A204.1 (cell line): ENCODE data around the gene LGALS3BP.
"Not testable (repeated sequence)": the region's sequence is repeated elsewhere in the genome, so short reads cannot be mapped to it uniquely, and the experiment has no call there.

Experiments
- FAIRE-seq: peaks from 2 replicates; lab custom pipeline; 2012; peaks lifted over from hg19 to GRCh38; lab: Jason Lieb, UNC

LGALS3BP gene

GRCh38 chr17:78962984-78963348 lies 16.8 kb downstream of the LGALS3BP start:
- not testable (repeated sequence) for FAIRE-seq

GRCh38 chr17:78962345-78962983 lies 17.3 kb downstream of the LGALS3BP start:
- no peak for FAIRE-seq

GRCh38 chr17:78961571-78961970 lies 18.2 kb downstream of the LGALS3BP start:
- FAIRE-seq: no peak

GRCh38 chr17:78960928-78961327 lies 18.8 kb downstream of the LGALS3BP start:
- FAIRE-seq: no peak

- no peak for FAIRE-seq
Observed at GRCh38 chr17:78959803-78960202, 19.9 kb downstream of the LGALS3BP start.

- no peak for FAIRE-seq
Observed at GRCh38 chr17:78958641-78959127, 21.0 kb downstream of the LGALS3BP start.

- no peak for FAIRE-seq
Observed at GRCh38 chr17:78957128-78957527, 22.6 kb downstream of the LGALS3BP start.

GRCh38 chr17:78956254-78956653 lies 23.5 kb downstream of the LGALS3BP start:
- FAIRE-seq: no peak

- no peak for FAIRE-seq
Observed at GRCh38 chr17:78954684-78955083, 25.0 kb downstream of the LGALS3BP start.

GRCh38 chr17:78953356-78954350 lies 26.1 kb downstream of the LGALS3BP start:
- FAIRE-seq: no peak

GRCh38 chr17:78952706-78953105 lies 27.0 kb downstream of the LGALS3BP start:
- no peak for FAIRE-seq

GRCh38 chr17:78951967-78952551 lies 27.7 kb downstream of the LGALS3BP start:
- no peak for FAIRE-seq

- no peak for FAIRE-seq
Observed at GRCh38 chr17:78950870-78951269, 28.9 kb downstream of the LGALS3BP start.

- no peak for FAIRE-seq
Observed at GRCh38 chr17:78947235-78948149, 32.2 kb downstream of the LGALS3BP start.

- no peak for FAIRE-seq
Observed at GRCh38 chr17:78946631-78947030, 33.1 kb downstream of the LGALS3BP start.

GRCh38 chr17:78946131-78946530 lies 33.6 kb downstream of the LGALS3BP start:
- FAIRE-seq: no peak

GRCh38 chr17:78945455-78945854 lies 34.3 kb downstream of the LGALS3BP start:
- FAIRE-seq: not testable (repeated sequence)

- FAIRE-seq: no peak
Observed at GRCh38 chr17:78944956-78945355, 34.8 kb downstream of the LGALS3BP start.

GRCh38 chr17:78944026-78944425 lies 35.7 kb downstream of the LGALS3BP start:
- FAIRE-seq: no peak

GRCh38 chr17:78940708-78941107 lies 39.0 kb downstream of the LGALS3BP start:
- FAIRE-seq: no peak

- FAIRE-seq: no peak
Observed at GRCh38 chr17:78940258-78940657, 39.5 kb downstream of the LGALS3BP start.

- no peak for FAIRE-seq
Observed at GRCh38 chr17:78939615-78940014, 40.1 kb downstream of the LGALS3BP start.
